Colonic mucosa (tissue), 4 donors: ENCODE data around the gene FAM107A. TPM values are rescaled to one million over a fixed set of nuclear protein-coding genes. Genes with fewer than 3 reads are reported as not detected.

ENCODE experiments used
- DNase-seq: peaks from one replicate; pipeline ENCODE4 v3.0.0-alpha.2; 2020
- H3K27ac ChIP-seq: fragments of 200-600 bp; one replicate; pipeline ENCODE4 v1.8.0; 2021
- H3K27me3 ChIP-seq: fragments of 200-600 bp; one replicate; pipeline ENCODE4 v1.8.0; 2021
- H3K36me3 ChIP-seq: fragments of 200-600 bp; one replicate; pipeline ENCODE4 v1.8.0; 2021
- H3K4me1 ChIP-seq: fragments of 200-600 bp; one replicate; pipeline ENCODE4 v1.8.0; 2021; ENCODE audit warnings: mild to moderate bottlenecking
- H3K4me3 ChIP-seq: fragments of 200-600 bp; one replicate; pipeline ENCODE4 v1.8.0; 2021
- H3K9ac ChIP-seq, 2 donors: one replicate each; pipeline ENCODE4 v1.7.0; 2013; ENCODE audit warnings: control low read depth in 2 of 2, low read depth in 2 of 2, low read length in 2 of 2
- H3K9me3 ChIP-seq: fragments of 200-600 bp; one replicate; pipeline ENCODE4 v1.8.0; 2021
- CTCF ChIP-seq: fragments of 200-600 bp; IDR thresholded peaks from one replicate; pipeline ENCODE4 v1.8.0; 2022; ENCODE audit warnings: antibody characterized with exemption, mild to moderate bottlenecking
- intact Hi-C: fragments of 100-400 bp; cut with DNase I; formaldehyde crosslinking; loops from one replicate; pipeline ENCODE4 v1.14.1; 2022
- total RNA-seq, 2 donors: library from RNA; stranded (reverse); fragmentation: NEBNext Ultra II Directional in 1 of 2; extraction: Animal tissue kit (Norgen Biotek cat#: 25700) in 1 of 2; gene quantifications; one replicate each; pipeline ENCODE4 v1.2.1, GENCODE V29; 2021
- donor health status: healthy.
- donor health status: DM: no; HTN: no; CAD: no.
- donor health status: DM: no; HTN: no; CAD: no.

The FAM107A gene
- total RNA-seq, 2 donors from 2014 or later = 2.2 to 5.1 TPM

DNA sequence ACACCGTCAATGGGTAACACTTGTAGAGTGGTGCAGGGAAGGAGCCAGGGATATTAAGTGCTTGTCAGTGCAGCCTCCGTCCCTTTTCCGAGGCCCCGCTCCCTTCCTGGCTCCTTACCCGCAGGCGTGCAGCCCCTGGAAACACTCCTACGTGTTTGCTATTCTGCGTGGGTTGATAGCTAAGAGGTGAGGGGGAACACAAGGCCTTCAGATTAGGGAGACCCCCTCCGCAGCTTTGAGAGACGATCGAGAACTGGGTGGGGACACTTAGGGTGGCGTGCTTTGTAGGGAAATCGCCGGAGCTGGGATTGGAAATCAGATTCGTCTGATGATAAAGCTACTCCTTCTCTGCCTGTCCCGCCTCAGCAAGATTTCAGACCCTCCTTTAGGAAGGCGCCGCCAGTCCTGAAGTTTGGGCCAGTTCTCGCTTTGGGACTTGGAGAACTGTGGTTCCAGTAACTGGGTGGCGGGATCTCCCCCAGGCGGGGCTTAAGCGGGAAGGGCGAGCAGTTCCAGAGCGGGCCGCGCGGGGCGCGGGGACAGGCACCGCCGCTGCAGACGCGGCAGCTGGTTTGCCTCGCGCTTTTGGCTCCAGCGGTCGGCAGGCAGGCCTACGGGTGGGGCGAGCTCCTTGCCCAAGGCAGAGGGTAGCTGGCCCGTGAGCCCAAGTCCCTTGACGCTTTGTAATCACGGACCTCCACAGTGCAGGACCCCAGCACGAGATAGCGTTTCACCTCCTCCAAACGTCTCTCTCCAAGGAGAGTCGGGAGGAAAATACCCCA, 8.0 kb upstream of the FAM107A start:
- no peaks in the 10 kb centered on the region for H3K4me1 ChIP-seq
- peak overlapping the region; percentile 53 to 76 for H3K9ac ChIP-seq
- peak; percentile 85 for TF ChIP-seq CTCF
- no peaks in the 10 kb centered on the region for H3K9me3 ChIP-seq
- peak; percentile 81 for DNase-seq
- H3K27me3 ChIP-seq = peaks cover 13% of the 10 kb centered on the region
- intact Hi-C loops = no loop called here
- H3K36me3 ChIP-seq = no peaks in the 10 kb centered on the region
- peak overlapping the region; percentile 46 for H3K4me3 ChIP-seq
- H3K27ac ChIP-seq = peak overlapping the region; percentile 54

DNA sequence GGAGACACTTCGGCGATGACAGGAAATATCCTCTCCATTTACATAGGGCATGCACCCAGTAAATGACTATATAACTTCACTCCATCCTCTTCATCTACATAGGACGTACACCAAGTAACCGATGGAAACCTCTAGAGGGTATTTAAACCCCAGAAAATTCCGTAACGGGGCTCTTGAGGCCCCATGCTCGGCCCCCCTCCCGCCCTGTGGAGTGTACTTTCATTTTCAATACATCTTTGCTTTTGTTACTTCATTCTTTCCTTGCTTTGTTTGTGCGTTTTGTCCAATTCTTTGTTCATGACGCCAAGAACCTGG, 7.5 kb upstream of the FAM107A start:
- Histone ChIP-seq H3K9ac (peak overlapping the region; percentile 53 to 76), H3K4me1 (no peaks in the 10 kb centered on the region), H3K27ac (peak overlapping the region; percentile 54), H3K4me3 (peak overlapping the region; percentile 46), H3K9me3 (no peaks in the 10 kb centered on the region), H3K36me3 (no peaks in the 10 kb centered on the region), H3K27me3 (peaks cover 13% of the 10 kb centered on the region)
- intact Hi-C loops = no loop called here
- no peak for DNase-seq
- TF ChIP-seq CTCF = no peak

DNA sequence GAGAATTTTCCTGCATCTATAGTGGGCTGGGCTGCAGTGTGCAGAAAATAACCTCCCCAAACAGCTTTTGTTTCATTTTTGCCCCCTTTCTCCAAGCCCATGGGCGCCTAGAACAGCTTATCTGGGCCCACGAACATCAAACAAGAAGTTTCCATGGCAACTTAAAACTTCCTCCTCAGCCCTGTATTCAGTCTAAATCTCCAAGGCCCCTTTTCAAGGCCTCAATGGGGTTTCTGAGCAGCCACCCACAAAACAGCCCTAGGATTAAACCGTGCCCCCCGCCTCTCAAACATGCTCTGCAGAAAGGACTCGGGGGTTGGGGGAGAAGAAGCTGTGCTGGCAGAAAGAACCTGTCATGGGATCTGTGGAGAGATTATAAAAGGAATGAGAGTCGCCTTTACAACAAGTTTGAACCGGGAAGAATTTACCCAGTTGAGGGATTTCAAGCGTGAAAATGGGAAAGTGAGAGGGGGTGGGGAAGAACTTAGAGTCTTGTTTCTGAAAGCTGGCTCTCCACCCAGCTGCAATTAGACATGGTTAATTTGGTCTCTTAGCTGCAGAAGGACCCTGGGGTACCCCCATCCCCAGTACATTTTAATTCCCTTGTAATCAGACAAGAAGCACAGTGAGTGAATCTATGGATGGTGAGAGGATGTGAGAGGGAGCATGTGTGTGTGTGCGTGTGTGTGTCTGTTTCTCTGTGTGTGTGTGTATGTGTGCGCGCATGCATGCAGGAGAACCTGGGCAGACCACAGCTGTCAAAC, 4.3 kb upstream of the FAM107A start:
- Histone ChIP-seq H3K4me3 (no peak overlapping the region), H3K4me1 (no peaks in the 10 kb centered on the region), H3K9me3 (no peaks in the 10 kb centered on the region), H3K27me3 (peaks cover 7% of the 10 kb centered on the region), H3K9ac (no peak overlapping the region), H3K36me3 (no peaks in the 10 kb centered on the region), H3K27ac (no peak overlapping the region)
- no peak for TF ChIP-seq CTCF
- DNase-seq = no peak
- intact Hi-C loops = no loop called here

DNA sequence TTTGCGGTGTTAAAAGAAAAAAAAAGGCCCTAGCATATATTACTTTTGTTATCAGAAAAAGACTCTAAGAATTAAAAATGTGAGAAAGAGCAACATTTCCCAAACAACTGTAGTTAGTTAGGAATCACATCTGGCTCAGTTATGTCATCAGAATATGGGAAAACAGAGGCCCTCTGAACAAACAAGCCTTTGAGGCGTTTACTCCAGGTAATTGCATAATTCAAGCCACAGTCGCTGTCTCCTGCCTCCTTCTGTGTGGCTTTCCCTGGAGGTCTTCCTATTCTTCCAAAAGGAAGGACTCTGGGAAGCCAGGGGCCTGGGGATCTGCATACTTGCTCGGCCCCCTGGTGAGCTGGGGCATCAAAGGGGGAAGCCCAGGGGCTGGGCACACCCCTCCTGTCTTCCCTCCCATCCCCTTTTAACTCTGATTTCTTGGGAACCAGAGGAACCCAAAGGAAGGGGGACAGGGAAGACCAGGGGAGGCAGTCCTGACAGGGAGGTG, 3.7 kb upstream of the FAM107A start:
- TF ChIP-seq CTCF = no peak
- no peak for DNase-seq
- Histone ChIP-seq H3K36me3 (no peaks in the 10 kb centered on the region), H3K27me3 (peaks cover under 1% of the 10 kb centered on the region), H3K9ac (no peak overlapping the region), H3K27ac (no peak overlapping the region), H3K4me1 (no peaks in the 10 kb centered on the region), H3K4me3 (no peak overlapping the region), H3K9me3 (no peaks in the 10 kb centered on the region)
- intact Hi-C loops = no loop called here

GRCh38 chr3:58578873-58579272, 1.7 kb upstream of the FAM107A start:
- DNase-seq = no peak
- intact Hi-C loops = no loop called here
- no peak for TF ChIP-seq CTCF
- H3K9ac ChIP-seq = no peak overlapping the region
- H3K4me1 ChIP-seq = no peaks in the 10 kb centered on the region
- H3K27me3 ChIP-seq = no peaks in the 10 kb centered on the region
- no peaks in the 10 kb centered on the region for H3K36me3 ChIP-seq
- no peaks in the 10 kb centered on the region for H3K9me3 ChIP-seq
- H3K4me3 ChIP-seq = no peak overlapping the region
- H3K27ac ChIP-seq = no peak overlapping the region
